Liver (tissue), 9 donors: ENCODE results near the gene FRMD1. TPM values are rescaled to one million over a fixed set of nuclear protein-coding genes. Genes with fewer than 3 reads are reported as not detected.

Experiments
- DNase-seq: peaks from one replicate; pipeline ENCODE4 v3.0.0-alpha.2; 2017; ENCODE audit warnings: low spot score
- H3K27ac ChIP-seq, 2 donors: one replicate each; pipeline ENCODE4 v1.7.0; 2013; ENCODE audit warnings: inconsistent platforms in 2 of 2, low read length in 2 of 2, control low read depth in 1 of 2, low read depth in 1 of 2, mild to moderate bottlenecking in 1 of 2
- H3K27me3 ChIP-seq, 4 donors: one replicate each; pipeline versions ENCODE4 v1.6.1 to v1.7.0; 2013; ENCODE audit warnings: low read length in 3 of 4, inconsistent platforms in 1 of 4, mild to moderate bottlenecking in 1 of 4, moderate library complexity in 1 of 4; ENCODE audit not compliant: control insufficient read depth in 4 of 4, insufficient read depth in 4 of 4
- H3K36me3 ChIP-seq, 4 donors: one replicate each; pipeline versions ENCODE4 v1.6.1 to v1.7.0; 2013; ENCODE audit warnings: low read length in 3 of 4, mild to moderate bottlenecking in 3 of 4, low read depth in 1 of 4, moderate library complexity in 1 of 4; ENCODE audit not compliant: control insufficient read depth in 4 of 4, insufficient read depth in 3 of 4
- H3K4me1 ChIP-seq, 4 donors: one replicate each; pipeline versions ENCODE4 v1.6.1 to v1.7.0; 2013; ENCODE audit warnings: low read length in 3 of 4, mild to moderate bottlenecking in 3 of 4, moderate library complexity in 1 of 4; ENCODE audit not compliant: control insufficient read depth in 4 of 4, insufficient read depth in 4 of 4
- H3K4me3 ChIP-seq, 3 donors: one replicate each; pipeline versions ENCODE4 v1.6.1 to v1.7.0; 2013; ENCODE audit warnings: low read length in 3 of 3, control low read depth in 1 of 3, low read depth in 1 of 3, mild to moderate bottlenecking in 1 of 3
- H3K9ac ChIP-seq, 2 donors: one replicate each; pipeline ENCODE4 v1.7.0; 2013; ENCODE audit warnings: low read length in 2 of 2, mild to moderate bottlenecking in 2 of 2, moderate library complexity in 2 of 2, control low read depth in 1 of 2, low read depth in 1 of 2
- H3K9me3 ChIP-seq, 4 donors: one replicate each; pipeline versions ENCODE4 v1.6.1 to v1.7.0; 2013; ENCODE audit warnings: low read length in 3 of 4; ENCODE audit not compliant: control insufficient read depth in 4 of 4
- FOXA1 ChIP-seq: IDR thresholded peaks from 2 replicates; pipeline ENCODE4 v1.6.1; 2016; ENCODE audit warnings: antibody characterized with exemption
- HNF4A ChIP-seq, 2 donors: conservative IDR thresholded peaks; 2 replicates each; pipeline ENCODE4 v1.6.1; 2016; ENCODE audit warnings: antibody characterized with exemption in 2 of 2, mild to moderate bottlenecking in 2 of 2
- HNF4G ChIP-seq: IDR thresholded peaks from 2 replicates; pipeline ENCODE4 v1.6.1; 2016; ENCODE audit warnings: antibody characterized with exemption
- JUND ChIP-seq, 2 donors: IDR thresholded peaks; 2 replicates each; pipeline ENCODE4 v1.6.1; 2016; ENCODE audit warnings: antibody characterized with exemption in 2 of 2
- NR2F2 ChIP-seq: IDR thresholded peaks from 2 replicates; pipeline ENCODE4 v1.6.1; 2016; ENCODE audit warnings: antibody characterized with exemption
- RXRA ChIP-seq, 2 donors: IDR thresholded peaks; 2 replicates each; pipeline ENCODE4 v1.6.1; 2017 to 2018; ENCODE audit warnings: antibody characterized with exemption in 2 of 2, mild to moderate bottlenecking in 1 of 2
- SP1 ChIP-seq: IDR thresholded peaks from 2 replicates; pipeline ENCODE4 v1.6.1; 2018; ENCODE audit warnings: antibody characterized with exemption, mild to moderate bottlenecking
- TAF1 ChIP-seq: conservative IDR thresholded peaks from 2 replicates; pipeline ENCODE4 v1.6.1; 2016; ENCODE audit warnings: antibody characterized with exemption, mild to moderate bottlenecking
- YY1 ChIP-seq: IDR thresholded peaks from 2 replicates; pipeline ENCODE4 v1.6.1; 2016; ENCODE audit warnings: antibody characterized with exemption, mild to moderate bottlenecking
- ZBTB33 ChIP-seq: IDR thresholded peaks from 2 replicates; pipeline ENCODE4 v1.6.1; 2016; ENCODE audit warnings: antibody characterized with exemption
- WGBS: extraction: QIAGEN DNeasy Blood & Tissue Kit; methylation state at CpG from one replicate; pipeline ENCODE4 v1.1.7; 2013; 5-methylcytosine and 5-hydroxymethylcytosine counted together
- polyA plus RNA-seq, 2 donors: library from polyadenylated mRNA; stranded (reverse) in 1 of 2; unstranded in 1 of 2; fragments of 200-250 nt in 1 of 2; fragments of >200 nt in 1 of 2; fragmentation: Nextera tagmentation in 1 of 2; extraction: Ambion mirVana in 1 of 2; gene quantifications; one replicate each; pipeline versions ENCODE4 v1.2.1 to v1.2.3, GENCODE V29; 2013 to 2015
- total RNA-seq, 2 donors: library from RNA; depleted of rRNA; stranded (reverse); fragments of >200 nt; gene quantifications; one replicate each; pipeline ENCODE4 v1.2.3, GENCODE V29; 2014
- TF ChIP-seq, protein P1 (sequence below): IDR thresholded peaks from 2 replicates; pipeline ENCODE4 v1.6.1; 2016; ENCODE audit warnings: antibody characterized with exemption, mild to moderate bottlenecking
- TF ChIP-seq, protein P2 (sequence below): IDR thresholded peaks from 2 replicates; pipeline ENCODE4 v1.6.1; 2016; ENCODE audit warnings: antibody characterized with exemption
- TF ChIP-seq, protein P3 (sequence below): fragments of 150-350 bp; IDR thresholded peaks from 2 replicates; pipeline ENCODE4 v1.5.1; 2017; ENCODE audit warnings: improper control_type of control experiment, low read depth, low read length; ENCODE audit not compliant: missing input control
- donor health status: healthy.
- donor health status: healthy.
- donor health status: healthy.
- donor health status: healthy.
- donor health status: healthy.

Gene FRMD1
- total and polyA plus RNA-seq, 4 donors: 0.04 to 0.17 (median 0.12) TPM

GRCh38 chr6:168083514-168083885 is 4.5 kb upstream of the FRMD1 start:
- H3K9me3 ChIP-seq: no peaks in the 10 kb centered on the region
- WGBS: 65% methylated on average over 5 of the region's 5 CpGs
- no peak for TF ChIP-seq TAF1
- TF ChIP-seq NR2F2: no peak
- no peak for TF ChIP-seq HNF4A (conservative IDR thresholded peaks at IDR 0.05)
- TF ChIP-seq ZBTB33: no peak
- TF ChIP-seq, protein P1, sequence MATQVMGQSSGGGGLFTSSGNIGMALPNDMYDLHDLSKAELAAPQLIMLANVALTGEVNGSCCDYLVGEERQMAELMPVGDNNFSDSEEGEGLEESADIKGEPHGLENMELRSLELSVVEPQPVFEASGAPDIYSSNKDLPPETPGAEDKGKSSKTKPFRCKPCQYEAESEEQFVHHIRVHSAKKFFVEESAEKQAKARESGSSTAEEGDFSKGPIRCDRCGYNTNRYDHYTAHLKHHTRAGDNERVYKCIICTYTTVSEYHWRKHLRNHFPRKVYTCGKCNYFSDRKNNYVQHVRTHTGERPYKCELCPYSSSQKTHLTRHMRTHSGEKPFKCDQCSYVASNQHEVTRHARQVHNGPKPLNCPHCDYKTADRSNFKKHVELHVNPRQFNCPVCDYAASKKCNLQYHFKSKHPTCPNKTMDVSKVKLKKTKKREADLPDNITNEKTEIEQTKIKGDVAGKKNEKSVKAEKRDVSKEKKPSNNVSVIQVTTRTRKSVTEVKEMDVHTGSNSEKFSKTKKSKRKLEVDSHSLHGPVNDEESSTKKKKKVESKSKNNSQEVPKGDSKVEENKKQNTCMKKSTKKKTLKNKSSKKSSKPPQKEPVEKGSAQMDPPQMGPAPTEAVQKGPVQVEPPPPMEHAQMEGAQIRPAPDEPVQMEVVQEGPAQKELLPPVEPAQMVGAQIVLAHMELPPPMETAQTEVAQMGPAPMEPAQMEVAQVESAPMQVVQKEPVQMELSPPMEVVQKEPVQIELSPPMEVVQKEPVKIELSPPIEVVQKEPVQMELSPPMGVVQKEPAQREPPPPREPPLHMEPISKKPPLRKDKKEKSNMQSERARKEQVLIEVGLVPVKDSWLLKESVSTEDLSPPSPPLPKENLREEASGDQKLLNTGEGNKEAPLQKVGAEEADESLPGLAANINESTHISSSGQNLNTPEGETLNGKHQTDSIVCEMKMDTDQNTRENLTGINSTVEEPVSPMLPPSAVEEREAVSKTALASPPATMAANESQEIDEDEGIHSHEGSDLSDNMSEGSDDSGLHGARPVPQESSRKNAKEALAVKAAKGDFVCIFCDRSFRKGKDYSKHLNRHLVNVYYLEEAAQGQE: no peak
- TF ChIP-seq JUND (IDR thresholded peaks at IDR 0.05): no peak
- TF ChIP-seq HNF4G: no peak
- TF ChIP-seq, protein P2, sequence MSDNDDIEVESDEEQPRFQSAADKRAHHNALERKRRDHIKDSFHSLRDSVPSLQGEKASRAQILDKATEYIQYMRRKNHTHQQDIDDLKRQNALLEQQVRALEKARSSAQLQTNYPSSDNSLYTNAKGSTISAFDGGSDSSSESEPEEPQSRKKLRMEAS: no peak
- TF ChIP-seq, protein P3, sequence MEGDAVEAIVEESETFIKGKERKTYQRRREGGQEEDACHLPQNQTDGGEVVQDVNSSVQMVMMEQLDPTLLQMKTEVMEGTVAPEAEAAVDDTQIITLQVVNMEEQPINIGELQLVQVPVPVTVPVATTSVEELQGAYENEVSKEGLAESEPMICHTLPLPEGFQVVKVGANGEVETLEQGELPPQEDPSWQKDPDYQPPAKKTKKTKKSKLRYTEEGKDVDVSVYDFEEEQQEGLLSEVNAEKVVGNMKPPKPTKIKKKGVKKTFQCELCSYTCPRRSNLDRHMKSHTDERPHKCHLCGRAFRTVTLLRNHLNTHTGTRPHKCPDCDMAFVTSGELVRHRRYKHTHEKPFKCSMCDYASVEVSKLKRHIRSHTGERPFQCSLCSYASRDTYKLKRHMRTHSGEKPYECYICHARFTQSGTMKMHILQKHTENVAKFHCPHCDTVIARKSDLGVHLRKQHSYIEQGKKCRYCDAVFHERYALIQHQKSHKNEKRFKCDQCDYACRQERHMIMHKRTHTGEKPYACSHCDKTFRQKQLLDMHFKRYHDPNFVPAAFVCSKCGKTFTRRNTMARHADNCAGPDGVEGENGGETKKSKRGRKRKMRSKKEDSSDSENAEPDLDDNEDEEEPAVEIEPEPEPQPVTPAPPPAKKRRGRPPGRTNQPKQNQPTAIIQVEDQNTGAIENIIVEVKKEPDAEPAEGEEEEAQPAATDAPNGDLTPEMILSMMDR: no peak
- no peak for TF ChIP-seq SP1
- no peak for TF ChIP-seq YY1
- no peak for TF ChIP-seq RXRA (IDR thresholded peaks at IDR 0.05)
- peaks cover 0 to 9% (median 3%) of the 10 kb centered on the region in 4 donors for H3K4me1 ChIP-seq
- H3K27ac ChIP-seq: no peak overlapping the region
- H3K36me3 ChIP-seq: no peaks in the 10 kb centered on the region
- no peak overlapping the region for H3K4me3 ChIP-seq
- H3K27me3 ChIP-seq: no peaks in the 10 kb centered on the region
- DNase-seq: no peak
- H3K9ac ChIP-seq: no peak overlapping the region

DNA sequence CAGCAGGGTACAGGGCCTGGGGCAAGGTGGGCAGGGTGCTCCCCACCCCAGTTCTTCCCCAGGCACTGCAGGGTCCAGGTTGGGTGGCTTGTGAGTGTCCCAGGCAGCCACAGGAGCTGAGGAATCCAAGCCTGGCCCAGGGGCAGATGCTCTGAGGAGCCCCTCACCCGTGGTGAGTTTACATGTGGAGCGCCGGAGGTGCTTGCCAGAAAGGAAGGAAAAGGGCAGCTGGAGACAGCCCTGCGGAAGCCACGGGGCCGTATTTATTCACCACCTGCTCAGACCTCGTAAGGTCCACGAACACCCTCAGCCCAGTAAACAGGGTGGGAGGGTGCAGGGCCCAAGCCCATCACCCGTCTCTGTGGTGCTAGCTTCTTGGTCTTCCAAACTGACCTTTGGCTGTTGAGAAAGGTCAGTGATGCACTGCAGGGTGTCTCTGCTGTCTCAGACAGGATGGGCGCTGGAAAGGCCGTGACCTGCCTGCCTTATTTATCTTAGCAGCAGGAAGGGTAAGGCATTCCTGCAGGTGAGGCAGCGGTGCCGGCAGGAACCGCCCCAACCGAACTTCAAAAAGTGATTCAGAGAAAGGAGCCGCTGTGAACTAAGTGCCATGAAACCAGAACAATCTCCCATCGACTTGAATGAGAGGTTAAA is 4.0 kb upstream of the FRMD1 start:
- H3K27me3 ChIP-seq: no peaks in the 10 kb centered on the region
- no peak overlapping the region for H3K27ac ChIP-seq
- 54% methylated on average over 17 of the region's 17 CpGs for WGBS
- no peak overlapping the region for H3K9ac ChIP-seq
- H3K4me1 ChIP-seq: peaks cover 0 to 10% (median 3%) of the 10 kb centered on the region in 4 donors
- no peaks in the 10 kb centered on the region for H3K36me3 ChIP-seq
- no peak overlapping the region for H3K4me3 ChIP-seq
- TF ChIP-seq FOXA1 (no peak), TAF1 (no peak), RXRA (IDR thresholded peaks at IDR 0.05) (no peak)
- DNase-seq: no peak
- no peaks in the 10 kb centered on the region for H3K9me3 ChIP-seq
